A549 (cell line): ENCODE results near the gene ROBO1. TPM values are rescaled to one million over a fixed set of nuclear protein-coding genes. Genes with fewer than 3 reads are reported as not detected.

Experiments
- ATAC-seq, 2 experiments: fragments of 200-7000 bp in 1 of 2; fragments of >200 bp in 1 of 2; cut with Nextera tagmentation in 1 of 2; cut with Tn5 transposase in 1 of 2; 3 replicates each; pipeline versions ENCODE4 v1.8.0 to v1.9.1; 2018 to 2020; ENCODE audit warnings: mild to moderate bottlenecking in 1 of 2, moderate library complexity in 1 of 2
- CTCF ChIA-PET: fragments of 300-600 bp; sonication (Branson Sonifier 250); formaldehyde crosslinking; extraction: SDS; loops from one replicate; lab custom pipeline; 2021; ENCODE audit warnings: antibody characterized with exemption, inconsistent platforms; lab: Yijun Ruan, JAX
- POLR2A ChIA-PET: fragments of 350-600 bp; formaldehyde crosslinking; extraction: SDS; loops from one replicate; lab custom pipeline; 2021; ENCODE audit warnings: antibody characterized with exemption, inconsistent platforms; lab: Yijun Ruan, JAX
- DNase-seq, 2 experiments: peaks; one replicate each; pipeline versions ENCODE4 v3.0.0 to v3.0.0-alpha.2; 2011 to 2016; ENCODE audit warnings: low read depth in 1 of 2, low spot score in 1 of 2
- FAIRE-seq: peaks from 2 replicates; lab custom pipeline; 2011; peaks lifted over from hg19 to GRCh38; lab: Jason Lieb, UNC
- H3K27ac ChIP-seq, 2 experiments: fragments of >200 bp; sonication (Bioruptor Twin); formaldehyde crosslinking; 3 replicates each; pipeline ENCODE4 v1.5.1; 2016 to 2017
- H3K4me1 ChIP-seq: fragments of >200 bp; sonication (Bioruptor Twin); formaldehyde crosslinking; 3 replicates; pipeline ENCODE4 v1.6.1; 2016
- H3K4me2 ChIP-seq: fragments of >200 bp; sonication (Bioruptor Twin); formaldehyde crosslinking; 3 replicates; pipeline ENCODE4 v1.6.1; 2016
- H3K4me3 ChIP-seq: fragments of >200 bp; sonication (Bioruptor Twin); formaldehyde crosslinking; 3 replicates; pipeline ENCODE4 v1.5.1; 2016
- H3K9me3 ChIP-seq: fragments of >200 bp; sonication (Bioruptor Twin); formaldehyde crosslinking; 3 replicates; pipeline ENCODE4 v1.6.1; 2016
- CHD2 ChIP-seq: fragments of 150-350 bp; IDR thresholded peaks from 2 replicates; pipeline ENCODE4 v1.6.1; 2014; ENCODE audit warnings: low read length; ENCODE audit not compliant: partially characterized antibody
- EHMT2 ChIP-seq: fragments of 200-600 bp; sonication (generic); IDR thresholded peaks from 2 replicates; pipeline ENCODE4 v1.6.1; 2016; ENCODE audit warnings: antibody characterized with exemption, low read depth, mild to moderate bottlenecking, moderate library complexity
- EP300 ChIP-seq, 2 experiments: fragments of >200 bp; sonication (Bioruptor Twin); formaldehyde crosslinking; IDR thresholded peaks; 2 replicates in 1 of 2; 3 replicates in 1 of 2; pipeline ENCODE4 v1.6.1; 2016 to 2017
- FOSB ChIP-seq: fragments of 250-450 bp; sonication (Bioruptor Pico); IDR thresholded peaks from 2 replicates; pipeline ENCODE4 v1.5.0; 2020; ENCODE audit warnings: mild to moderate bottlenecking, moderate library complexity
- FOSL2 ChIP-seq, 2 experiments: fragments of 450-650 bp in 1 of 2; fragments of >200 bp in 1 of 2; sonication (Bioruptor Twin) in 1 of 2; formaldehyde crosslinking; IDR thresholded peaks; 2 replicates each; pipeline versions ENCODE4 v1.5.0 to v1.6.1; 2016 to 2020; ENCODE audit warnings: mild to moderate bottlenecking in 1 of 2, moderate library complexity in 1 of 2
- FOXS1 ChIP-seq: fragments of 250-450 bp; sonication (Bioruptor Pico); IDR thresholded peaks from 2 replicates; pipeline ENCODE4 v1.5.0; 2020; ENCODE audit warnings: mild to moderate bottlenecking, moderate library complexity
- HDAC2 ChIP-seq: fragments of 200-600 bp; sonication (generic); IDR thresholded peaks from 2 replicates; pipeline ENCODE4 v1.6.1; 2016
- HMGXB4 ChIP-seq: fragments of 250-450 bp; sonication (Bioruptor Pico); IDR thresholded peaks from 2 replicates; pipeline ENCODE4 v1.5.0; 2021; ENCODE audit warnings: mild to moderate bottlenecking, moderate library complexity, borderline replicate concordance
- HOXB13 ChIP-seq: fragments of 250-450 bp; sonication (Bioruptor Pico); IDR thresholded peaks from 2 replicates; pipeline ENCODE4 v1.5.0; 2020; ENCODE audit warnings: low read depth, mild to moderate bottlenecking, moderate library complexity
- JUNB ChIP-seq: fragments of >200 bp; sonication (Bioruptor Twin); formaldehyde crosslinking; IDR thresholded peaks from 2 replicates; pipeline ENCODE4 v1.6.1; 2016
- KDM1A ChIP-seq: fragments of 200-600 bp; sonication (generic); IDR thresholded peaks from 2 replicates; pipeline ENCODE4 v1.6.1; 2016; ENCODE audit warnings: low read depth, mild to moderate bottlenecking
- MYC ChIP-seq: IDR thresholded peaks from 2 replicates; pipeline ENCODE4 v1.6.1; 2012; ENCODE audit warnings: mild to moderate bottlenecking, inconsistent platforms, low read length, improper control_type of control experiment, borderline replicate concordance
- NPAS2 ChIP-seq: fragments of 250-450 bp; sonication (Bioruptor Pico); IDR thresholded peaks from 2 replicates; pipeline ENCODE4 v1.8.0; 2022; ENCODE audit warnings: mild to moderate bottlenecking, moderate library complexity, borderline replicate concordance
- NR3C1 ChIP-seq: fragments of >200 bp; sonication (Bioruptor Twin); formaldehyde crosslinking; IDR thresholded peaks from 3 replicates; pipeline ENCODE4 v1.6.1; 2017
- PHF8 ChIP-seq: fragments of 200-600 bp; sonication (generic); IDR thresholded peaks from 2 replicates; pipeline ENCODE4 v1.6.1; 2016; ENCODE audit warnings: low read depth, mild to moderate bottlenecking, antibody characterized with exemption, moderate library complexity, borderline replicate concordance
- POLR2A ChIP-seq: IDR thresholded peaks from 2 replicates; pipeline ENCODE4 v1.6.1; 2012; ENCODE audit warnings: mild to moderate bottlenecking, low read length
- POLR2AphosphoS2 ChIP-seq: conservative IDR thresholded peaks from 2 replicates; pipeline ENCODE4 v1.6.1; 2012; ENCODE audit warnings: low read length, improper control_type of control experiment, inconsistent platforms
- RARB ChIP-seq: fragments of 250-450 bp; sonication (Bioruptor Pico); IDR thresholded peaks from 2 replicates; pipeline ENCODE4 v1.8.0; 2021; ENCODE audit warnings: mild to moderate bottlenecking, moderate library complexity
- SMC3 ChIP-seq: fragments of >200 bp; sonication (Bioruptor Twin); formaldehyde crosslinking; IDR thresholded peaks from 3 replicates; pipeline ENCODE4 v1.6.1; 2018; ENCODE audit warnings: inconsistent platforms
- TP53 ChIP-seq: fragments of 250-450 bp; sonication (Bioruptor Pico); IDR thresholded peaks from 2 replicates; pipeline ENCODE4 v1.5.0; 2021; ENCODE audit warnings: mild to moderate bottlenecking, moderate library complexity
- WGBS: methylation state at CpG from one replicate; pipeline ENCODE4 v1.1.6; 2017; ENCODE audit errors: missing lambda C conversion rate; 5-methylcytosine and 5-hydroxymethylcytosine counted together
- polyA plus RNA-seq, 4 experiments: library from polyadenylated mRNA; depleted of rRNA in 3 of 4; stranded (reverse); fragments of >200 nt; fragmentation: RNase III in 1 of 4; extraction: RNeasy Plus Mini Kit Qiagen cat#74134 plus additional on column Dnase treatment in 1 of 4; gene quantifications; 2 replicates in 3 of 4; 3 replicates in 1 of 4; pipeline ENCODE4 v1.2.3, GENCODE V29; 2011 to 2017
- TF ChIP-seq, protein P1 (sequence below): fragments of >200 bp; sonication (Bioruptor Twin); formaldehyde crosslinking; IDR thresholded peaks from 3 replicates; pipeline ENCODE4 v1.5.1; 2016

The ROBO1 gene
- polyA plus RNA-seq, 2 of the 4 experiments (the other 2 are of a cell fraction) = 25.3 to 35.6 TPM

- ATAC-seq = no peak
- Histone ChIP-seq H3K4me2 (no peak overlapping the region), H3K27ac (no peak overlapping the region), H3K4me3 (no peak overlapping the region), H3K9me3 (no peaks in the 10 kb centered on the region), H3K4me1 (no peaks in the 10 kb centered on the region)
- POLR2A ChIA-PET = no interaction called here
- FAIRE-seq = no peak
- WGBS = 15% methylated on average over 2 of the region's 2 CpGs
- CTCF ChIA-PET = interaction anchor here (1.6 kb wide), 1 partner anchor 168 kb away, joined by 3 read pairs; no protein-coding TSS in a partner anchor
- no peak for DNase-seq
- TF ChIP-seq NR3C1 = no peak
- no peak for TF ChIP-seq FOSB (CRISPR knock-in tag)
- no peak for TF ChIP-seq HMGXB4
- no peak for TF ChIP-seq FOXS1 (CRISPR knock-in tag)
- no peak for TF ChIP-seq NPAS2 (CRISPR knock-in tag)
- no peak for TF ChIP-seq TP53 (CRISPR knock-in tag)
- TF ChIP-seq, protein P1, sequence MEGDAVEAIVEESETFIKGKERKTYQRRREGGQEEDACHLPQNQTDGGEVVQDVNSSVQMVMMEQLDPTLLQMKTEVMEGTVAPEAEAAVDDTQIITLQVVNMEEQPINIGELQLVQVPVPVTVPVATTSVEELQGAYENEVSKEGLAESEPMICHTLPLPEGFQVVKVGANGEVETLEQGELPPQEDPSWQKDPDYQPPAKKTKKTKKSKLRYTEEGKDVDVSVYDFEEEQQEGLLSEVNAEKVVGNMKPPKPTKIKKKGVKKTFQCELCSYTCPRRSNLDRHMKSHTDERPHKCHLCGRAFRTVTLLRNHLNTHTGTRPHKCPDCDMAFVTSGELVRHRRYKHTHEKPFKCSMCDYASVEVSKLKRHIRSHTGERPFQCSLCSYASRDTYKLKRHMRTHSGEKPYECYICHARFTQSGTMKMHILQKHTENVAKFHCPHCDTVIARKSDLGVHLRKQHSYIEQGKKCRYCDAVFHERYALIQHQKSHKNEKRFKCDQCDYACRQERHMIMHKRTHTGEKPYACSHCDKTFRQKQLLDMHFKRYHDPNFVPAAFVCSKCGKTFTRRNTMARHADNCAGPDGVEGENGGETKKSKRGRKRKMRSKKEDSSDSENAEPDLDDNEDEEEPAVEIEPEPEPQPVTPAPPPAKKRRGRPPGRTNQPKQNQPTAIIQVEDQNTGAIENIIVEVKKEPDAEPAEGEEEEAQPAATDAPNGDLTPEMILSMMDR = no peak
- TF ChIP-seq POLR2AphosphoS2 = no peak
- no peak for TF ChIP-seq CHD2
- TF ChIP-seq PHF8 = no peak
- no peak for TF ChIP-seq JUNB
- no peak for TF ChIP-seq HDAC2
- no peak for TF ChIP-seq EP300 (IDR thresholded peaks at IDR 0.05)
- TF ChIP-seq SMC3 = no peak
- TF ChIP-seq MYC = no peak
- TF ChIP-seq HOXB13 = no peak
These were observed 416.1 kb downstream of the ROBO1 start for GRCh38 chr3:79351699-79352098.

GRCh38 chr3:79344876-79345871, 422.6 kb downstream of the ROBO1 start:
- ChIA-PET POLR2A (no interaction called here), CTCF (no interaction called here)
- H3K4me1 ChIP-seq = no peaks in the 10 kb centered on the region
- under 1% methylated on average over 4 of the region's 4 CpGs for WGBS
- H3K9me3 ChIP-seq = no peaks in the 10 kb centered on the region
- H3K4me2 ChIP-seq = no peak overlapping the region
- DNase-seq = no peak
- TF ChIP-seq HMGXB4 (no peak), CHD2 (no peak), KDM1A (no peak)
- no peak for FAIRE-seq
- H3K27ac ChIP-seq = no peak overlapping the region
- no peak for ATAC-seq
- H3K4me3 ChIP-seq = no peak overlapping the region

DNA sequence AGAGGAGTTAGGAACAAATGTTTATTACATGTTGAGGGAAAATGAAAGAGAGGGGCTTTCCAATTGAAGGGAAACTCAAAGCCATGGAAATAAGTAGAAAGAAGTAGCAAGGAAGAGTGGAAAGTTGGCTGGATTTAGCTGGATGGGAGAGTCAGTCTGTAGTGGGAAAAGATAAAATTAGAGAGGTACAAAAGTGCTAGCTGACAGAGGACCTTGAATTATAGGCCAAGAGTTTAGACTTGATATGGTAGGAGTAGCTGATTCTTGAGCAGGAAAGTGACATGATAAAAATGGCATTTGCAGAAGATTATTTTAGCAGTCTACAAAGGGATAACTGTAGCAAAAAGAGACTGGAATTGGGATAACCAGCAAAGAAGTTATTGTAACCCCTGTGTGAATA, 425.8 kb downstream of the ROBO1 start:
- ATAC-seq = no peak
- Histone ChIP-seq H3K27ac (no peak overlapping the region), H3K4me3 (no peak overlapping the region), H3K4me2 (no peak overlapping the region), H3K4me1 (no peaks in the 10 kb centered on the region), H3K9me3 (no peaks in the 10 kb centered on the region)
- FAIRE-seq = no peak
- ChIA-PET POLR2A (no interaction called here), CTCF (no interaction called here)
- TF ChIP-seq FOSL2 (IDR thresholded peaks at IDR 0.05) (no peak), FOSL2 (CRISPR knock-in tag; IDR thresholded peaks at IDR 0.05) (no peak), POLR2A (no peak), RARB (CRISPR knock-in tag) (no peak), MYC (no peak), KDM1A (no peak), PHF8 (no peak), EHMT2 (no peak), SMC3 (no peak)
- TF ChIP-seq, protein P1 = no peak
- DNase-seq = no peak
